Raji (cell line): ENCODE data around the gene NRXN2.

Experiments
- POLR2A ChIP-seq: IDR thresholded peaks from 2 replicates; pipeline ENCODE4 v1.6.1; 2011; ENCODE audit warnings: low read depth, low read length, control low read depth; ENCODE audit not compliant: insufficient read depth

The NRXN2 gene

GRCh38 chr11:64742087-64742888 lies 19.3 kb upstream of the NRXN2 start:
- TF ChIP-seq POLR2A: no peak

GRCh38 chr11:64741375-64742086 lies 18.5 kb upstream of the NRXN2 start:
- TF ChIP-seq POLR2A: no peak

- no peak for TF ChIP-seq POLR2A
Measured at GRCh38 chr11:64739871-64740270, 16.9 kb upstream of the NRXN2 start.

- TF ChIP-seq POLR2A: no peak
Measured at GRCh38 chr11:64736654-64737053, 13.7 kb upstream of the NRXN2 start.

- TF ChIP-seq POLR2A: no peak
Measured at GRCh38 chr11:64735725-64736259, 12.8 kb upstream of the NRXN2 start.

- no peak for TF ChIP-seq POLR2A
Measured at GRCh38 chr11:64734811-64735724, 12.1 kb upstream of the NRXN2 start.

- no peak for TF ChIP-seq POLR2A
Measured at GRCh38 chr11:64731601-64732000, 8.6 kb upstream of the NRXN2 start.

GRCh38 chr11:64729851-64730382 lies 6.9 kb upstream of the NRXN2 start:
- TF ChIP-seq POLR2A: no peak

GRCh38 chr11:64728757-64729365 lies 5.9 kb upstream of the NRXN2 start:
- TF ChIP-seq POLR2A: no peak

GRCh38 chr11:64726867-64727530 lies 4.0 kb upstream of the NRXN2 start:
- TF ChIP-seq POLR2A: no peak

GRCh38 chr11:64726211-64726641 lies 3.2 kb upstream of the NRXN2 start:
- no peak for TF ChIP-seq POLR2A

- TF ChIP-seq POLR2A: no peak
Measured at GRCh38 chr11:64724863-64725532, 2.0 kb upstream of the NRXN2 start.

- TF ChIP-seq POLR2A: no peak
Measured at GRCh38 chr11:64723907-64724862, 1.2 kb upstream of the NRXN2 start.
